NCI-H2029 (cell line): ENCODE results near the gene ANXA8.
"Not testable (repeated sequence)": the region's sequence is repeated elsewhere in the genome, so short reads cannot be mapped to it uniquely, and the experiment has no call there.

Experiments used
- DNase-seq: peaks from one replicate; lab custom pipeline; 2025; lab: John Stamatoyannopoulos, UW

Gene ANXA8

GRCh38 chr10:47483923-47484322 is at the start of gene ANXA8:
Gene ANXA8 (minus strand): TSS chr10:47484115. CDS start chr10:47483933, 182 bp downstream.
- DNase-seq: not testable (repeated sequence)

- DNase-seq: not testable (repeated sequence)
Measured at GRCh38 chr10:47523475-47523874, 39.6 kb upstream of the ANXA8 start, which contains the start of gene AGAP9. Gene AGAP9 (minus strand): TSS chr10:47523638. CDS start chr10:47523526, 112 bp downstream.

- DNase-seq: not testable (repeated sequence)
Measured at GRCh38 chr10:47502313-47502712, 18.4 kb upstream of the ANXA8 start.

- not testable (repeated sequence) for DNase-seq
Measured at GRCh38 chr10:47494226-47494625, 10.3 kb upstream of the ANXA8 start.

DNA sequence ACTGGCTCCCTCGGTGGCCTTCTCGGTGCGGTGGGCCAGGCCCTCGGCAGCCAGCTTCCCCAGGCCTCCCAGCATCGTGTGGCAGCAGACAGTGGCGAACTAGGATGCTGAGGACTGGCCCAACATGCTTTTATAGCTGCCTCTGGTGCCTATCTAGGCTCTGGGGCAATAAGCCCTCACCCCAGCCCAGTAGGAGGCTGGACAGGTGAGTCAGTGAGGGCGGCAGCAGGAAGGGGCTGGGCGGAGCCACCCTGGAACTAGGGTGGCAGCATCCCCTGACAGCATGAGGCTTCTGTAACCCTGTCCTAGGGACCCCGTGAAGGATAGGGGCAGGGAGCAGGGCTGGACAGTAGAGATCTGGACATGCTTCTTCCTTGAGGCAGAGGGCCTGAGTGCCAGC is 7.7 kb upstream of the ANXA8 start, which contains the start of gene FAM25G:
FAM25G (minus strand) TSS at position 101 of the 400 bp plus-strand sequence; CDS start at position 75, 26 bp downstream.
- not testable (repeated sequence) for DNase-seq

- DNase-seq: not testable (repeated sequence)
Measured at GRCh38 chr10:47489630-47490029, 5.7 kb upstream of the ANXA8 start.

GRCh38 chr10:47485943-47486342 is 2.0 kb upstream of the ANXA8 start:
- DNase-seq: not testable (repeated sequence)

DNA sequence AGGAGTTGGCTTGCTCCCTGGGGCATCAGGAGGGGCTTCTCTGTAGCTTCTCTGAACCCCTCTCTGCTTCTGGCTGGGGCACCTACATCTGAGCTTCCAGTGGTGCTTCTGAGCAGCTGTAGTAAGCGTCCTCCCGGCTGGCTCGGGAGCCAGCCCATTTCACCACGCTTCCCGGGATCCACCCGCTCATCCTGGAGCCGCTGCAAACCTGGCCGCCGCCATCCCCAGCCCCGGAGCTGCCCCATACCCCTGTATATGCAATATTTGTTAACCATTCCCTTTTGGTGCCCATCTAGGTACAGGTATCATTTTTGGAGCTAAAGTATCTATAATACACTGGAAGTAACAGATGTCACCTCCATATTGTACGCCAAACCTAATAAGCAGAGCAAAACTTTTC is 871 bp upstream of the ANXA8 start:
- not testable (repeated sequence) for DNase-seq

DNA sequence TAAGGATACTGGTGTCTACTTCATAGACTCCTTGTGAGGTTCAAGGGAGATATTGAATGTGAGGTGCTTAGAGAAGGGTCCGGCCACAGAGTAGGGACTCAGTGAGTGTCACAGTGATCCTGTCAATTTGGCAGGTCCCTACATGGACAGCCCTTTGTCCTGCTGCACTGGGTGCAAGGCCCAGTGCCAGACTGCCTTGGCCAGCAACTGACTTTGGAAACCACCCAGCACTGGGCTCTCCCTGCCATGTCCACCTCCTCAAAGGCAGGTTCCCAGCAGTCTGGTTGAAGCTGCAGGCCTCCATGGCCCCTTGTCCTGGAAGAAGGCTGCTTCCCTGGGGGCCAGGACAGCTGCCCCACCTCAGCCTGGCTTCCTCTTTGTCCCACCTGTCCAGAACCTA is 1.5 kb downstream of the ANXA8 start:
- not testable (repeated sequence) for DNase-seq

GRCh38 chr10:47481768-47482181 is 2.1 kb downstream of the ANXA8 start:
- not testable (repeated sequence) for DNase-seq

GRCh38 chr10:47481182-47481766 is 2.6 kb downstream of the ANXA8 start:
- DNase-seq: not testable (repeated sequence)

DNA sequence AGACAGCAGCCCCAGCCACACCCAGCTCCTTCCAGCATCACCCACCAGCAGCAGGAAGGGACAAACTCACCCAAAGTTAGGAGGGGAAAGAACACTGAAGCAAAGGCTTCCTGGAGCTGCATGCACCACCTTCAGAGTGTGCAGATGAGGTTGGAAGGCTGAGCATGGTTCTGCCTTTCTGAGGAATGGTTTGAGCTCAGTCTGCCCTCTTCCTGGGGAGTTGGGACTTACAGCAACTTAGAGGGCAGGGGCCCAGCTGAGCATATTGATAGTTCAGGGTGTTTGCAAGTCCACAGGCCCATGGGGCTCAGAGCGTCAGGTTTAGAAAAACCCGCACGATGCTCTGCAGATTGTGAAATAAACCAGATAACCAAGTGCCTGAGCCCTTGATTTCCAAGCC is 3.8 kb downstream of the ANXA8 start:
- not testable (repeated sequence) for DNase-seq

- not testable (repeated sequence) for DNase-seq
Measured at GRCh38 chr10:47478114-47478513, 5.8 kb downstream of the ANXA8 start.

DNA sequence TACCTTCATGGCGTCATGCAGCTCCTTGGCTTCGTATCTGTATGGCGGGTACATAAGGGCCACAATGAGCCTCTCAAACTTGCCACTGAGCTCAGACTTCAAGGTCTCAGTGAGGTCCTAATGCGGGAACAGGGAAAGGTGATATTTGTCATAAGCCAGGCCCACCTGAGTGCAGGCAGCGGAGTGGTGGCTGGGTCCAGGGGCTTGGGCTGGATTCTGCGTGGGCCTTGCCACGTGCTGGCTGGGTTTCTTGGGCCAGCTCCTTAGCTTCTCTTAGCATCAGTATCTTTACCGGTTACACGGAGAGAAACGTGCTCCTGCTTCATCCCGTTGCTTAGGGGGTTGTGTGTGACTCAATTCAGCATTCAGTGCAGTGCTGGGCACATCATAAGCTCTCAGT is 6.8 kb downstream of the ANXA8 start:
- DNase-seq: not testable (repeated sequence)

GRCh38 chr10:47475101-47475500 is 8.8 kb downstream of the ANXA8 start:
- DNase-seq: not testable (repeated sequence)

GRCh38 chr10:47473516-47473915 is 10.4 kb downstream of the ANXA8 start:
- not testable (repeated sequence) for DNase-seq

DNA sequence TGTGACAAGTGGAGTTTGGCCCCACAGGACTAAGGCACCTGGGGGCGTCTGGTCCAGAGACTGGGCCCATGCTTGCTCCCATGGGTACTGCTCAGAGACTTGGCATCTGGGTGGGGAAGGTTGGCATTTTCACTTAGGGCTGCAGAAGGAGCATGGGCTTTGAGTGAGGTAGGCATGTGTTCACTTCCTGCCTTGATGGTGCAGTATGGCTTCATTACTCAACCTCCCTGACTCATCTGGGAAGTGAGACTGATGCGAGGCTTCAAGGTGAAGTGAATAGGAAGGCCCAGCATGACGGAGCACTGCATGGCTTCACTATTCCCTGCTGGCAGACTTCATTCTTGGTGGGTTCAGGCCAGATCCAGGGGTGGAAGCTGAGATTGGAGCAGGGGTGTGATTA is 11.3 kb downstream of the ANXA8 start:
- DNase-seq: not testable (repeated sequence)

- DNase-seq: not testable (repeated sequence)
Measured at GRCh38 chr10:47472072-47472471, 11.8 kb downstream of the ANXA8 start.

DNA sequence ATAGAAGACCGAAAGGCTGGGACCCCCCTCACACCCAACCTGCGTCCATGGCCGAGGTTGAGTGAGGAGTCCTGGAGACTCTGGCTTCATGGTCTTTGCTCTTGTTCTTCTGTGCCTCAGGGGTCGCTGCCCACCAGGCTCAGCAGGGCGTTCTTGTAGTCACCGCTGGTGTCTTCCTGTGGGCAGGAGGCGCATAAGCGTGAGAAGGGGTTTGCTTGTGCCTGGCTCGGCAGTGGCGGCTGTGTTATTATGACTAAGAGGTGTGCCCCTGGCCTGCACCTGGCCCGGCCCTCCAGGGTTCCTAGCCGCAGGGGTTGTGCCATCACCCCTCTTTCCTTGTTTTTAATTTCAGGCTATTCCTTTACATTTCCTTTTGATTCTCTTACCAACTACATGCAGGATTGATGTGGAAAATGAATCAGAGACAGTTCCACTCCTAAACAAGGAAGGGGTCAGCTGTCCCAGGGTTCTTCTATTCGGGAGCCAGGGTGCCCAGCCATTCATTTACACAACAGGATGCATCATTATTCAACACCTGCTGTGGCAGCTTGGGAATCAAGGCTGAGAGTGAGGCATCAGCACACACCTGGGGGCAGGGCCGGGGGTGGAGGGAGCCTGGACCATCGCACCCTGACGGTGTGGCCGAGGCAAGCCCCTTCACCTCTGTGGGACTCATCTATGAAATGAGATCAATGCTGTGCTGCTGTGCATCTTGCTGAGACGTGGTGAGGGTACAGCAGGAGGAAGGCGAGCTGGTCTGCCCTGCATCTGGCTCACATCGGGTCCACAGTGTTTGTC is 15.0 kb downstream of the ANXA8 start:
- DNase-seq: not testable (repeated sequence)

DNA sequence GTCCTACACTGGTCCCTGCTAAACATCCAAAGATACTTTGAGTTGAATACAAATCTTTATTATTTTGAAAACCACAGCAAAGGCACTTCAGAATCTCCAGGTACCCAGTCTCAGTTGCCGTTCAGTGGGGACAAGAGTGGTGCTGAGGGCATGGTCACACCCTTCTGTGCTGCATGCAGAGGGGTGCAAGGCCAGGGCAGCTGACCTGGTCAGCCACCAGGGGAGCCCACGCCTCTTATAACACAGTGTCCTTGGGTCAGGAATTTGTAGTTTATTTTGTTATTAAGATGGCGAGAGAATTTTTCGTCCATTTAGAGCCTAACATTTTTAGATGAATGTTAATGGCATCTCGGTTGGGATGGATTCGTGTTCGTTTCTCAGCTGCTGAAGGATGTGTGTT is 16.0 kb downstream of the ANXA8 start:
- not testable (repeated sequence) for DNase-seq

DNA sequence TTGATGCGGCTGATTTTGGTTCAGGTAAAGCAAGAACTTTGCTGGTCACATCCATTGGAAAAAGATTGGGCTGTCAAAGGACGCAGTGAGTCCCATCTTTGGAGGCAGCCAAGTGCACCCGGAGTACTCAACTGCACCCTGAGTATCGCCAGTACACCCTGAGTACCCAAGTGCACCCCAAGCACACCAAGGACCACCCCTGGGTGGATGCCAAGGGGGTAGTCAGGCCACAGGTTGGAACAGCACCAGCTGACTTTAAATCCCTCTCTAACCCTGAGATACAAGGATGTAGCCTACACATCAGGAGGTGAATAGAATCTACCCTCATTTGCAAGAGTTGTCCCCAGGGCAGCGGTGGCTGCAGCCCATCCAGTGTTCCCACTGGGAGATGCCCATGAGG is 16.5 kb downstream of the ANXA8 start:
- not testable (repeated sequence) for DNase-seq

DNA sequence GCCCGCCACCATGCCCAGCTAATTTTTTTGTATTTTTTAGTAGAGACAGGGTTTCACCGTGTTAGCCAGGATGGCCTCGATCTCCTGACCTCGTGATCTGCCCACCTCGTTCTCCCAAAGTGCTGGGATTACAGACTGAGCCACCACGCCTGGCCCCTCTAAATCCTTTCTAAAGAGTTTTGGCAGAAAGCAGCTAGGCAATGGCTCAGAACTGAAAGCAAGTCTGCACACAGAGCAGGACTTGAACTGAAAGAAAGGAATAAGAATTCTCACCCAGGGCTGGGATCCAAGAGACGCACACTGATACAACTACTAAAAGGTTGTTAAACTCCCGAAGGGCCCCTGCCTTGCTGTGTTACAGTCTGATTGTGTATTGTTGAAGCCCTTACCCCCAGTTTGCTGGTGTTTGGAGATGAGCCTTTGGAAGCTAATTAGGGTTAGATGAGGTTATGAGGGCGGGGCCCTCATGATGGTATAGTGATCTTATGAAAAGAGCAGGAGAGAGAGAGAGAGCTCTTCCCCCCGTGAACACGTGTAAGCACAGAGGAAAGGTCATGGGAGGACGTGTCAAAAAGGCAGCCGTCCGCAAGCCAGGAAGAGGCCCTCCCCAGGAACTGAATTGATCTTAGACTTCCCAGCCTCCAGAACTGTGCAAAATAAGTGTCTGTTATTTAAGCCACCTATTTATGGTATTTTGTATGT is 18.5 kb downstream of the ANXA8 start:
- DNase-seq: not testable (repeated sequence)
